HG03565 (cell line): ENCODE measurements around the gene PIWIL4.
A peak's percentile ranks its signal among the peaks of the same experiment; 100 is the strongest.

Experiments used
- ATAC-seq: cut with Tn5 transposase; IDR thresholded peaks from one replicate; pipeline ENCODE4 v1.9.1; 2021; ENCODE audit warnings: mild to moderate bottlenecking, moderate library complexity; ENCODE audit not compliant: unreplicated experiment

The PIWIL4 gene

GRCh38 chr11:94567181-94567670 lies at the start of gene PIWIL4:
Gene PIWIL4 (plus strand): TSS chr11:94567368. CDS start chr11:94567519, 151 bp downstream.
- no peak for ATAC-seq

- ATAC-seq = no peak
Measured at GRCh38 chr11:94518300-94518699, 48.9 kb upstream of the PIWIL4 start.

- ATAC-seq = no peak
Measured at GRCh38 chr11:94519478-94520084, 47.6 kb upstream of the PIWIL4 start.

- no peak for ATAC-seq
Measured at GRCh38 chr11:94521684-94522083, 45.5 kb upstream of the PIWIL4 start.

GRCh38 chr11:94524341-94524740 lies 42.8 kb upstream of the PIWIL4 start:
- no peak for ATAC-seq

GRCh38 chr11:94525546-94526324 lies 41.4 kb upstream of the PIWIL4 start:
- ATAC-seq = no peak

GRCh38 chr11:94526645-94527438 lies 40.3 kb upstream of the PIWIL4 start:
- no peak for ATAC-seq

- no peak for ATAC-seq
Measured at GRCh38 chr11:94528551-94528950, 38.6 kb upstream of the PIWIL4 start.

GRCh38 chr11:94532211-94532610 lies 35.0 kb upstream of the PIWIL4 start:
- ATAC-seq = no peak

GRCh38 chr11:94533206-94533605 lies 34.0 kb upstream of the PIWIL4 start:
- ATAC-seq = no peak

- no peak for ATAC-seq
Measured at GRCh38 chr11:94533696-94534630, 33.2 kb upstream of the PIWIL4 start.

GRCh38 chr11:94536386-94536785 lies 30.8 kb upstream of the PIWIL4 start:
- no peak for ATAC-seq

- ATAC-seq = no peak
Measured at GRCh38 chr11:94537031-94537600, 30.1 kb upstream of the PIWIL4 start.

GRCh38 chr11:94539420-94539819 lies 27.7 kb upstream of the PIWIL4 start:
- ATAC-seq = no peak

- peak; percentile 78 for ATAC-seq
Measured at GRCh38 chr11:94543695-94544645, 23.2 kb upstream of the PIWIL4 start, which contains the start of gene FUT4. Gene FUT4 (plus strand): TSS chr11:94543921. CDS start chr11:94544134, 213 bp downstream.

- no peak for ATAC-seq
Measured at GRCh38 chr11:94544646-94545263, 22.4 kb upstream of the PIWIL4 start.

- no peak for ATAC-seq
Measured at GRCh38 chr11:94545264-94546161, 21.7 kb upstream of the PIWIL4 start.

- ATAC-seq = no peak
Measured at GRCh38 chr11:94546162-94546470, 21.1 kb upstream of the PIWIL4 start.
